GM23248 (cell line): ENCODE measurements around the gene CDH13.

Experiments
- EZH2 ChIP-seq: fragments of 200-600 bp; sonication (generic); IDR thresholded peaks from 2 replicates; pipeline ENCODE4 v1.6.1; 2018; ENCODE audit warnings: antibody characterized with exemption, mild to moderate bottlenecking; ENCODE audit not compliant: insufficient read depth, poor library complexity, severe bottlenecking
- EZH2phosphoT487 ChIP-seq: fragments of 200-600 bp; sonication (generic); IDR thresholded peaks from 2 replicates; pipeline ENCODE4 v1.6.1; 2018; ENCODE audit warnings: antibody characterized with exemption, moderate library complexity, mild to moderate bottlenecking, low read depth; ENCODE audit not compliant: insufficient read depth

GRCh38 chr16:82772215-82772614 lies 145.4 kb downstream of the CDH13 start:
- TF ChIP-seq EZH2phosphoT487 (no peak), EZH2 (no peak)
